ENCODE data around the gene DGKB. TPM values are rescaled to one million over a fixed set of nuclear protein-coding genes. Genes with fewer than 3 reads are reported as not detected.

The DGKB gene
- total RNA-seq, 1 experiment from 2014 or later = not detected

- ChIA-PET CTCF (no interaction called here), POLR2A (ENCODE audit: low non-redundant PET) (no interaction called here)
- no peak overlapping the region for H3K4me3 ChIP-seq (ENCODE audit: low read depth, low read length, poor library complexity, severe bottlenecking)
Observed at GRCh38 chr7:14336256-14336655, 566.3 kb downstream of the DGKB start.

DNA sequence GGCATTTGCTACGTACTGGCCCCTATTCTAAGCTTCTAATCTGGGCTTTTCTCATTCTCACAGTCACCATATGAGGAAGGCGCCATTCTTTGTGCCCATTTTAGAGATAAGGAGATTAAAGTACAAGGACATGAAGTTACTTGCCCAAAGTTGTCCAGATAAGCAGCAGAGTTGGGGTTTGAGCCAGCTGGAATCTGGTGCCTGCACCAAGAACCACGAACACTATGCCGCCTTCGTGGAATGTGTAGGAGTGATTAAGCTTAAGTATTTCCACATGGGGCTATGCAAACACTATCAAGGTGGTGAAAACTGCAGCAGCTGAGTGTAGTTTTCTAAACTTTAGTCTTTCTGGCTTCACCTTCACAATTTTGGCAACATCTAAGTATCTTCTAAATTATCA lies 570.4 kb downstream of the DGKB start:
- Histone ChIP-seq H3K9me3 (ENCODE audit: low read depth, low read length, poor library complexity, severe bottlenecking) (no peaks in the 10 kb centered on the region), H3K36me3 (ENCODE audit: insufficient read depth, low read length, poor library complexity, severe bottlenecking) (no peaks in the 10 kb centered on the region), H3K4me1 (ENCODE audit: insufficient read depth, low read length, poor library complexity, severe bottlenecking) (no peaks in the 10 kb centered on the region), H3K27ac (ENCODE audit: low read depth, low read length, poor library complexity, severe bottlenecking) (no peak overlapping the region), H3K27me3 (replicated peaks; ENCODE audit: insufficient read depth, low read depth, low read length, poor library complexity) (peaks cover 28% of the 10 kb centered on the region), H3K4me3 (ENCODE audit: low read depth, low read length, poor library complexity, severe bottlenecking) (no peak overlapping the region)
- BruUV-seq (replicated peaks) = no TSS peak
- CTCF ChIA-PET = no interaction called here
- DNase-seq (ENCODE audit: low spot score) = peak; percentile 4
- intact Hi-C loops (cut with micrococcal nuclease; ENCODE audit: unreplicated experiment) = no loop called here
- TF ChIP-seq EZH2 (IDR thresholded peaks at IDR 0.05; ENCODE audit: borderline replicate concordance, low read depth, low read length, poor library complexity, severe bottlenecking) = no peak
- TF ChIP-seq, protein P1, sequence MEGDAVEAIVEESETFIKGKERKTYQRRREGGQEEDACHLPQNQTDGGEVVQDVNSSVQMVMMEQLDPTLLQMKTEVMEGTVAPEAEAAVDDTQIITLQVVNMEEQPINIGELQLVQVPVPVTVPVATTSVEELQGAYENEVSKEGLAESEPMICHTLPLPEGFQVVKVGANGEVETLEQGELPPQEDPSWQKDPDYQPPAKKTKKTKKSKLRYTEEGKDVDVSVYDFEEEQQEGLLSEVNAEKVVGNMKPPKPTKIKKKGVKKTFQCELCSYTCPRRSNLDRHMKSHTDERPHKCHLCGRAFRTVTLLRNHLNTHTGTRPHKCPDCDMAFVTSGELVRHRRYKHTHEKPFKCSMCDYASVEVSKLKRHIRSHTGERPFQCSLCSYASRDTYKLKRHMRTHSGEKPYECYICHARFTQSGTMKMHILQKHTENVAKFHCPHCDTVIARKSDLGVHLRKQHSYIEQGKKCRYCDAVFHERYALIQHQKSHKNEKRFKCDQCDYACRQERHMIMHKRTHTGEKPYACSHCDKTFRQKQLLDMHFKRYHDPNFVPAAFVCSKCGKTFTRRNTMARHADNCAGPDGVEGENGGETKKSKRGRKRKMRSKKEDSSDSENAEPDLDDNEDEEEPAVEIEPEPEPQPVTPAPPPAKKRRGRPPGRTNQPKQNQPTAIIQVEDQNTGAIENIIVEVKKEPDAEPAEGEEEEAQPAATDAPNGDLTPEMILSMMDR (conservative IDR thresholded peaks at IDR 0.05; ENCODE audit: low read depth, low read length) = no peak
- POLR2A ChIA-PET (ENCODE audit: low non-redundant PET) = no interaction called here

More at GRCh38 chr7:14336256-14336655, 566.3 kb downstream of the DGKB start:
- H3K27ac ChIP-seq (ENCODE audit: low read depth, low read length, poor library complexity, severe bottlenecking) = no peak overlapping the region
- H3K27me3 ChIP-seq (replicated peaks; ENCODE audit: insufficient read depth, low read depth, low read length, poor library complexity) = peaks cover 20% of the 10 kb centered on the region
- TF ChIP-seq, protein P1 (conservative IDR thresholded peaks at IDR 0.05; ENCODE audit: low read depth, low read length) = no peak
- no peak for TF ChIP-seq EZH2 (IDR thresholded peaks at IDR 0.05; ENCODE audit: borderline replicate concordance, low read depth, low read length, poor library complexity, severe bottlenecking)
- H3K36me3 ChIP-seq (ENCODE audit: insufficient read depth, low read length, poor library complexity, severe bottlenecking) = no peaks in the 10 kb centered on the region
- intact Hi-C loops (cut with micrococcal nuclease; ENCODE audit: unreplicated experiment) = no loop called here
- no TSS peak for BruUV-seq (replicated peaks)
- H3K4me1 ChIP-seq (ENCODE audit: insufficient read depth, low read length, poor library complexity, severe bottlenecking) = peaks cover 15% of the 10 kb centered on the region
- DNase-seq (ENCODE audit: low spot score) = no peak
- H3K9me3 ChIP-seq (ENCODE audit: low read depth, low read length, poor library complexity, severe bottlenecking) = no peaks in the 10 kb centered on the region

- Histone ChIP-seq H3K4me3 (ENCODE audit: low read depth, low read length, poor library complexity, severe bottlenecking) (no peak overlapping the region), H3K9me3 (ENCODE audit: low read depth, low read length, poor library complexity, severe bottlenecking) (no peaks in the 10 kb centered on the region), H3K4me1 (ENCODE audit: insufficient read depth, low read length, poor library complexity, severe bottlenecking) (no peaks in the 10 kb centered on the region), H3K27ac (ENCODE audit: low read depth, low read length, poor library complexity, severe bottlenecking) (no peak overlapping the region), H3K27me3 (replicated peaks; ENCODE audit: insufficient read depth, low read depth, low read length, poor library complexity) (peaks cover 34% of the 10 kb centered on the region), H3K36me3 (ENCODE audit: insufficient read depth, low read length, poor library complexity, severe bottlenecking) (no peaks in the 10 kb centered on the region)
- no TSS peak for BruUV-seq (replicated peaks)
- ChIA-PET CTCF (no interaction called here), POLR2A (ENCODE audit: low non-redundant PET) (no interaction called here)
- intact Hi-C loops (cut with micrococcal nuclease; ENCODE audit: unreplicated experiment) = no loop called here
- no peak for TF ChIP-seq EZH2 (IDR thresholded peaks at IDR 0.05; ENCODE audit: borderline replicate concordance, low read depth, low read length, poor library complexity, severe bottlenecking)
- TF ChIP-seq, protein P1 (conservative IDR thresholded peaks at IDR 0.05; ENCODE audit: low read depth, low read length) = no peak
- no peak for DNase-seq (ENCODE audit: low spot score)
Observed at GRCh38 chr7:14324767-14325166, 577.8 kb downstream of the DGKB start.
